Coronary artery (tissue), 2 donors: ENCODE data around the gene GCFC2.
A peak's percentile ranks its signal among the peaks of the same experiment; 100 is the strongest.

Experiments used
- DNase-seq: peaks from one replicate; pipeline ENCODE4 v3.0.0-alpha.2; 2017; ENCODE audit warnings: low spot score
- H3K27ac ChIP-seq, 2 donors: fragments of 200-600 bp; sonication (generic); one replicate each; pipeline ENCODE4 v1.5.1; 2016 to 2019
- H3K4me3 ChIP-seq: fragments of 200-600 bp; sonication (generic); 2 replicates; pipeline ENCODE4 v1.5.1; 2016; ENCODE audit warnings: mild to moderate bottlenecking, moderate library complexity
- CTCF ChIP-seq: fragments of 200-600 bp; sonication (generic); IDR thresholded peaks from one replicate; pipeline ENCODE4 v1.5.1; 2019; ENCODE audit warnings: antibody characterized with exemption

The GCFC2 gene

GRCh38 chr2:75632091-75632701 is 78.5 kb downstream of the GCFC2 start:
- H3K27ac ChIP-seq: no peak overlapping the region
- no peak for TF ChIP-seq CTCF
- DNase-seq: no peak
- no peak overlapping the region for H3K4me3 ChIP-seq

- H3K27ac ChIP-seq: no peak overlapping the region
- TF ChIP-seq CTCF: peak; percentile 68
- H3K4me3 ChIP-seq: no peak overlapping the region
- DNase-seq: no peak
These were observed 82.7 kb downstream of the GCFC2 start for GRCh38 chr2:75627902-75628504.

- DNase-seq: no peak
- Histone ChIP-seq H3K4me3 (no peak overlapping the region), H3K27ac (no peak overlapping the region)
- TF ChIP-seq CTCF: no peak
These were observed 87.8 kb downstream of the GCFC2 start for GRCh38 chr2:75622929-75623328.

- Histone ChIP-seq H3K27ac (no peak overlapping the region), H3K4me3 (no peak overlapping the region)
- no peak for TF ChIP-seq CTCF
- no peak for DNase-seq
These were observed 88.2 kb downstream of the GCFC2 start for GRCh38 chr2:75622500-75622899.

GRCh38 chr2:75621228-75621627 is 89.5 kb downstream of the GCFC2 start:
- Histone ChIP-seq H3K4me3 (no peak overlapping the region), H3K27ac (no peak overlapping the region)
- no peak for DNase-seq
- no peak for TF ChIP-seq CTCF

GRCh38 chr2:75619956-75620740 is 90.6 kb downstream of the GCFC2 start:
- TF ChIP-seq CTCF: no peak
- no peak for DNase-seq
- Histone ChIP-seq H3K4me3 (no peak overlapping the region), H3K27ac (no peak overlapping the region)
